Activated CD8-positive, alpha-beta memory T cell treated with anti-CD3 and anti-CD28 coated beads, Interleukin-2, amount 50 U/mL, for 24 hours (primary cell): Measurements from ENCODE around the gene CLEC2A.
"Not testable (repeated sequence)": the region's sequence is repeated elsewhere in the genome, so short reads cannot be mapped to it uniquely, and the experiment has no call there.

Experiments
- DNase-seq: peaks from one replicate; pipeline ENCODE4 v3.0.0-alpha.2; 2020; ENCODE audit errors: extremely low read depth

Gene CLEC2A

DNA sequence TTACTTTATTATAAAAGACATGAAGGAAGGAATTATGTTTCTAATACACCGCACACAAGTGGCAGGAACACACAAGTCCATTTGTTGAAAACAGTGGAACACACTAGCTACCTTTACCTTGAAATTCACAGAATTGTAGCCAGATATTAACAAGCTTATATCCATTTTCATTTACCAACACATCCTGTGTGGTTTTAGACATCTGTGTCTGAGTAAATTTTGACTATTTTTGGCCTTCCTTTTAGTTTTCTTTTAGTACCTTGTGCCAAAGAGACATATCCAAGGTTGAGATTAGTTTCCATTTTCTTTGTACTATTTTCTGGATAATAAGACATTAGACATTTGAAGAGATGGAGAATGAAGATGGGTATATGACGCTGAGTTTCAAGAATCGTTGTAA lies 50.9 kb downstream of the CLEC2A start, which contains the start of gene KLRF2:
Gene KLRF2, plus strand, starts transcription at position 244 of the 400 bp plus-strand sequence. Its CDS starts 107 bp downstream, at position 351.
- DNase-seq, result no peak

DNA sequence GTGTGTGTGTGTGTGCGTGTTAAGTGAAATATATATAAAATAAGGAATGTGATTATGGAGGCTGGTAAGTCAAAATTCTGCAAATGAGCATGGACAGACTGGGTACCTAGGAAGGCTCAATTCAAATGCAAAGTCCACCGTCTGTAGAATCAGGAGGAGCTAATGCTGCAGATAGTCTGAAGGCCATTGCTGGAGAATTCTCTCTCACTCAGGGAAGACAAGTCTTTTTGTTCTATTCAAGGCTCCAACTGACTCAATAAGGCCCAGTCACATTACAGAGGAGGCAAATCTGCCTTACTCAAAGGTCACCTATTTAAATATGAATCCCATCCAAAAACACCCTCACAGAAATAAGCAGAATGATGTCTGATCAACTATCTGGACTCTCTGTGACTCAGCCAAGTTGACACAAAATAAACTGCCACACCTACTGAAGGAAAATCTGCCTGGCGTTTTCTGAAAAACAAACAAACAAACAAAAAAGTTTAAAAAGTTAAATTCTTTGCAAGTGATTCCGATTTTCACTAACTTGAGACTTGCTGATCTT lies 51.6 kb downstream of the CLEC2A start:
- DNase-seq, result no peak

DNA sequence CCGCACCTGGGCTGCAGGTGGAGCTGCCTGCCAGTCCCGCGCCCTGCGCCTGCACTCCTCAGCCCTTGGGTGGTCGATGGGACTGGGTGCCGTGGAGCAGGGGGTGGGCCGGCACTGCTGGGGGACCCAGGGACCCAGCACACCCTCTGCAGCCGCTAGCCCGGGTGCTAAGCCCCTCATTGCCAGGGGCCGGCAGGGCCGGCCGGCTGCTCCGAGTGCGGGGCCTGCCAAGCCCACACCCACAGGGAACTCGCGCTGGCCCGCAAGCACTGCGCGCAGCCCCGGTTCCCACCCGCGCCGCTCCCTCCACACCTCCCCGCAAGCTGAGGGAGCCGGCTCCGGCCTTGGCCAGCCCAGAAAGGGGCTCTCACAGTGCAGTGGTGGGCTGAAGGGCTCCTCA lies 56.0 kb downstream of the CLEC2A start:
- not testable (repeated sequence) for DNase-seq

DNA sequence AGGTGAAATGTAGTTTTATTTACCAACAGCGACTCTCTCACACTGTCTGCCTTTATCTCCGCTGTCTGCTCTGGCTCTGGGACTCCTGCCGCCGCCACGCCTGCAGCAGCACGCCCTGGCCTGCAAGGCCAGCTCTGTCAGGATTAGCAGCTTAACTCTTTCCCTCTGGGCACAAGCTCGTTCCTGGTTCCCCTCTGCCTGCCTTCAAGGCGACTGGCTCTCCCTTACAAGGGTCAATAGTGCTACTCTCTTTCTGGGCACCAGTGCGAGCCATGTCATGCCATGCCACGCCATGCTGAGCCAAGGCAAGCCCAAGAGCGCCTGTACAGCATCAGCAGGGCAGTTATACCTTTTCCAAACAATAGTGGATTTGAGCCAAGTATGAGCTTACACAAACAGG lies 59.4 kb downstream of the CLEC2A start:
- no peak for DNase-seq

DNA sequence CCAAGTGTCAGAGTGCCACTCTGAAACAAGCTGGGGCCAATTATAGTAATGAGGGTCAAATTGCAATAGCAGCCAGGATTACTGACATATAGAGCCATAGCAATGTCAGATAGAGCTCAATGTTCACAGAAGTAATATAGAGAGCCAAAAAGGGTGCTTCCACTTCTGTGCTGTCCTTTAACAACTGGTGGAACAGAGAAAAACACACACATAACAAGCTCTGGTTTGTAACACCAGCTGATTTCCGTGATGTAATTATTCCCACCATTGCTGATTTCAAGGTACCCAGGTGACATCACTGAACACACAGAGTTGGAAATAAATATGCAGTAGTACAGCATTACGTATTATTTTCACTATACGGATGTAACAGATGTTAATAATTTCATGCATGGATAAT lies 60.0 kb downstream of the CLEC2A start:
- no peak for DNase-seq

DNA sequence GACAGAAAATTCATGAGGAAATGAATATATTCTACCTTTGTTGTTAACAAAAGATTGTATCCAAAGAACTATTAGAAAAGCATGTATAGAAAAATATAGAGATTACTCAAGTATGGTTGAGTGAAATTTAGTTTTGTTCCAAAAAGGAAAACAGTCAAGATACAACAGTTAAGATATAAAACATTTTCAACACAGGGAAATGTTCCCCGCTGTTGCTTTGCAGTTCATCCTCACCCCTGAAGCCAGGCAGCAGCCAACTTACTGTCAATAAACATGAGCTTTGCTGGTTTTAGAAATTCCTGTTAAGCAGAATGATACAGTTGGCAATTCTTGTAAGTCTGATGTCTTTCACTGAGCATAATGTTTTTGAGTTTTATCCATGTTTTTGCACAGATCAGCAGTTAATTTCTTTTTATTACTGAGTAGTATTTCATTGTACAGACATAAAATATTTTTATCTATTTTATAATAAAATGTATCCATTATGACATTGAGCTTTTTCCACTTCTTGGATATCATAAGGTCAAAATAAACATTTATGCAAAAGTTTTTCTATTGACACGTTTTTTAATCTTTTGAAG lies 61.8 kb downstream of the CLEC2A start:
- no peak for DNase-seq

DNA sequence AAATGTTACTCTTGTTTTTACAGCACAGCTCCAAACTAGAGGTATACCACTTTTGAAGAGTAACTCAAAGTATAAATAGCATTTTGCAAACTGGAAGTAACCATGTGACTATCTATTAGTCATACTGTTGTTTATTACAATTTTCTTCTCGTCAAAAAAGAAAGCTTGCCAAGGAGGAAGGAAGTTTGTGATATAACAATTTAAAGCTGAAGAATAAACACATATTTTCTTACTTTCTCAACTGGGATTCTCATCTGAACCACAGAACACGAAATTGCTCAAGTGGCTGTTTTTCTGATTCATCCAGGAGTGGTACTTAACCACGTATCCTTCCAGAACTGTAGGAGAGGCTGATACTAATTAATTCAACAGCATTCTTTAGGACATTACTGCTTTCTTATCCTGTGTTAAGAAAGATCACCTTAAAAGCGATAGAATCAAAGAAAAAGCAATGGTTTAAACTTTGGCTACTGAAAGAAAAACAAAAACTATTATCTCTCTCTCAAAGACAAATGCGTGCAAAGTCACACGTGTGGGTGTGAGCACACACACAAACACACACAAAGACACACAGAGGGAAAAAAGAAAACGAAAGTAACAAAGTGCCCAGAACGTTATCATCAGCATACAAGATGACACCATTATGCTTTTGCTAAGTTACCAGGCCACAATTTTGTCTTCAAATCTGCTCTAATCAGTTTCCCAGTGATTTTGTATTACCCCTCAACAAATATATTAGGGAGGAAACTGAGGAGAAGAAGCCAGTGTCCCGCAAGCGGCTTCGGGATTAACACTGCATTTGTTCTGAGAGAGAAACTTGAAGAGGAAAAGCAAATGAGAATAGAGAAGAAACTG lies 62.6 kb downstream of the CLEC2A start, which contains the start of gene CLEC2B:
Gene CLEC2B, minus strand, starts transcription at position 48 of the 855 bp plus-strand sequence.
- DNase-seq, result no peak

DNA sequence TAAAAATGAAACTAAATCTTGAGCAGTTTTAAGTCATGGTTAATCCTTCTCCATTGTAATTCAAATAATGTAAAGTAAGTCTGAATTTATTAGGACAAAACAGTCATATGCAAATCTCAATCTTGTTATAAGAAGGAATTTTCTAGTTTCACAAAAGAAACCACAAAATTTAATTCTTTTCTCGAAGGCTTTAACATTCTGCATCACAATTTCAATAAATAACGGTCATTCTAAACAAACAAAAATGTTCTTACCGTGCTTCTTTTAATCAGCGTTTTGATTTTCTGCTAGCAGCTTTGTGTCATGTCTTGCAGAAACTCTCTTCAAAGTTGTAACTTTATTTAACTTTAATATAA lies 63.2 kb downstream of the CLEC2A start:
- no peak for DNase-seq

DNA sequence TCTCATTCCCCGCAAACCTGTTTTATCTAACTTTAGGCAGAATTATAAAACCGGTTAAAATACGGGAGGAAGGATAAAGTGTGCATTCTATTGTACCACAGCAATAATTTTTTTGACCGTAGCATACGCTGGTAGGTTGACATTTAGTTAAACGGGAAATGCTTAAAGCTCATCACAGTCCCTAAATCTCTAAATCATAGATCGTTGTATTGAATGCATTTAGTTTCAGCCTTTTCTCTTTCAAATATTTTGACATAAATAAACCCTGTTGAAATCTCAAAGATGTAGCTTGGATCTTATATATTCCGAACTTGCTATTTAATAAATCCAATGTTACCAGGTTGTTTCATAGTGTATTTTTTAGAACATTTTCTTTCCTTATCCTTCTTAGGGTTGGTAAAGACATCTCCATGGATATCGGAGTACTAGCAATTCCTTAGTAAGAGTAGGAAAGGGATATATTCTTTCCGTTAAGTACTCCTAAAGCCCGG lies 63.8 kb downstream of the CLEC2A start:
- no peak for DNase-seq

DNA sequence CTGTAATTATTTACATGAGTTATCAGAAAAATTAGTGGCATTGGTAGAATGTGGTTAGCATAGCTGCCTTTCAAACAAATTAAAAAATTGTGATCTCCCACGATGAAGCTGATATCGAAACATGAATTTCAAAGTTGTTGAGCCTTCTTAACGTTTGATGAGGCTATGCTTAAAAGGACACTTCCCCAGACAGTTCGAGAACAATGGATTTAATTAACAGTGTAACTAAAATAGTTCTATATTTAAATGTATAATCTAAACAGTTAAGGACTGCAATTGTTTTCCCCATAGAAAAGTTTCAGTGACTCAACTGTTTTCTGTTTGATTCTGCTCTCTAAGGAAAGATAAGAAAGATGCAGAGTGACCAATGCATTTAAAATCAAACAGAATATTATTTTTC lies 64.6 kb downstream of the CLEC2A start:
- no peak for DNase-seq

DNA sequence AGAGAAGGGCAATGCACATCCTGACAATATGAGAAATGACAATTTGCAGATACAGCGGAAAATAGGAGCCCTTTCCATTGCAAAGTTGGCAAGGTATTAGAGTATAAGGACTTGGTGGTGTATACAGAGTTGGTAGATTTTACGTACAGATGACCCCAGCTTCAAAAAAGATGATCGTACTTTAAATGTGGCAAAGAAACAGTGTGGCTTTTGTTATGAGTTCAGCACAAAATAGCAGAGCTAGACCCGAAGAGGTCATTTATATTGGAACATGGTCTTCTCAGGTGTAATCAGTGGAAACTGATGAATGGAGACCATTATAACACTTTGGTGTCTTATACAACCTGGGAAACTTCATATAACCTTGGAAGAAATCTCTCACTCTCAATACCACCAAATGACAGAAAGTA lies 65.3 kb downstream of the CLEC2A start:
- DNase-seq, result no peak

DNA sequence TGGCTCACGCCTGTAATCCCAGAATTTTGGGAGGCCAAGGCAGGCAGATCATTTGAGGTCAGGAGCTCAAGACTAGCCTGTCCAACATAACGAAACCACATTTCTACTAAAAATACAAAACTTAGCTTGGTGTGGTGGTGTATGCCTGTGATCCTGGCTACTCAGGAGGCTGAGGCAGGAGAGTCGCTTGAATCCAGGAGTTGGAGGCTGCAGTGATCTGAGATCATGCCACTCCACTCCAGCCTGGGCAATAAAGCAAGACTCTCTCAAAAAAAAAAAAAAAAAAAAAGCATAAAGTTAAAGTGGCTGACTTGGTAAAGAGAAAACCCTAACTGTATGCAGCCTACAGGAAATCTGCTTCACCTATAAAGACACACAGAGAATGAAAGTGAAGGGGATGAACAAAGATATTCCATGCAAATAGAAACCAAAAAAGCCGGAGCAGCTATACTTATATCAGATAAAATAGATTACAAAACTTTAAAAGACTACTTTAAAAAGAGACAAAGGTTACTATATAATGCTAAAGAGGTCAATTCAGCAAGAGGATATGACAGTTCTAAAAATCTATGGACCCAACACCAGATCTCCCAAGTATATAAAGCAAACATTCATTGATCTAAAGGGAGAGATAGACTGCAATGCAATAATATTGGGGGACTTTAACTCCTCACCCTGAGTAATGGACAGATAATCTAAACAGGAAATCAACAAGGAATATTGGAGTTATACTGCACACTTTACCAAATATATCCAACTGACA lies 67.1 kb downstream of the CLEC2A start:
- no peak for DNase-seq
